ENCODE data around the gene STK31.

- TF ChIP-seq CTCF (IDR thresholded peaks at IDR 0.05) (no peak), POLR2A (IDR thresholded peaks at IDR 0.05) (no peak)
Observed at GRCh38 chr7:23852988-23853387, 143.0 kb downstream of the STK31 start.

Measured in lower leg skin (tissue), 3 donors.